ENCODE data around the gene DRC1.

The DRC1 gene

DNA sequence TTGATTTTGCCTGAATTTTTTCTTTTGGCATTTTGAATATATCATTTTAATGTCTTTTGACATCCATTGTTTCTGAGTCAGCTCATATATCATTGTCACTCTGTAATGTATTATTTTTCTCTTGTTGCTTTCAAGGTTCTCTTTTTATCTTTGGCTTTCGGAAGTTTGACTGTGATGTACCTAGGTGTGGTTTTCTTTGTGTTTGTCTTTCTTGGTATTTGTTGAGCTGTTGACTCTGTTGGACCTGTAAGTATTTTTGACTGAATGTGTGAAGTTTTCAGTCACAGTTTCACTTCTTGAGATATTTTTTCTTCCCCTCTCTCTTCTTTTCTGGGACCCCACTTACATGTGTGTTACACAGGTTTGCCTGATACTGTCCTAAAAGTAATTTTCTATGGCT is 24.9 kb upstream of the DRC1 start:
- Histone ChIP-seq H3K36me3 (no peaks in the 10 kb centered on the region), H3K4me3 (ENCODE audit: low read depth in 1 of 2, low read length in 1 of 2) (no peak overlapping the region), H3K27me3 (no peaks in the 10 kb centered on the region), H3K9me3 (no peaks in the 10 kb centered on the region), H3K4me1 (ENCODE audit: control insufficient read depth in 1 of 2, insufficient read depth in 1 of 2, low read depth in 1 of 2, low read length in 1 of 2) (no peaks in the 10 kb centered on the region), H3K27ac (no peak overlapping the region)
- no peak for TF ChIP-seq CTCF (IDR thresholded peaks at IDR 0.05)

DNA sequence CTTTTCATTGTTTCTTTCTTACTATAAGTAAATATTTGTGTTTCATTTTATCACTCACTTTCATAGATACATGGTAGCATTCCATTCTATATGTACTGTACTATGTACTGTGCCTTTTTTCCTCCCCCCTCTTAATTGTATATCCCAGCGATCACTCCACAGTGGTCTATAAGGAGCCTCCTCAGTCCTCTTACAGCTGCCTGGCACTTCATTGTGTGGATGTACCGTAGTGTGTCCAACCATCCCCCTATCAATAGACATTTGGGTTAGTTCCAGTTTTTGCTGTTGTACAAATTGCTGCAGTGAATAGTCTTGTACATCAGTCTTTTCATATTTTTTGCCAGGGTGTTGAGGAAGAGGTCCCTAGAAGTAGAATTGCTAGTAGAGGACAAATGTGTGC is 21.4 kb upstream of the DRC1 start:
- H3K4me3 ChIP-seq (ENCODE audit: low read depth in 1 of 2, low read length in 1 of 2): no peak overlapping the region
- no peaks in the 10 kb centered on the region for H3K9me3 ChIP-seq
- H3K36me3 ChIP-seq: no peaks in the 10 kb centered on the region
- H3K4me1 ChIP-seq (ENCODE audit: control insufficient read depth in 1 of 2, insufficient read depth in 1 of 2, low read depth in 1 of 2, low read length in 1 of 2): no peaks in the 10 kb centered on the region
- H3K27ac ChIP-seq: no peak overlapping the region
- no peaks in the 10 kb centered on the region for H3K27me3 ChIP-seq
- no peak for TF ChIP-seq CTCF (IDR thresholded peaks at IDR 0.05)

GRCh38 chr2:26382564-26382963 is 19.2 kb upstream of the DRC1 start:
- Histone ChIP-seq H3K4me1 (ENCODE audit: control insufficient read depth in 1 of 2, insufficient read depth in 1 of 2, low read depth in 1 of 2, low read length in 1 of 2) (no peaks in the 10 kb centered on the region), H3K9me3 (no peaks in the 10 kb centered on the region), H3K4me3 (ENCODE audit: low read depth in 1 of 2, low read length in 1 of 2) (no peak overlapping the region), H3K27ac (no peak overlapping the region), H3K27me3 (no peaks in the 10 kb centered on the region), H3K36me3 (peaks cover 7% of the 10 kb centered on the region)
- TF ChIP-seq CTCF (IDR thresholded peaks at IDR 0.05): no peak

DNA sequence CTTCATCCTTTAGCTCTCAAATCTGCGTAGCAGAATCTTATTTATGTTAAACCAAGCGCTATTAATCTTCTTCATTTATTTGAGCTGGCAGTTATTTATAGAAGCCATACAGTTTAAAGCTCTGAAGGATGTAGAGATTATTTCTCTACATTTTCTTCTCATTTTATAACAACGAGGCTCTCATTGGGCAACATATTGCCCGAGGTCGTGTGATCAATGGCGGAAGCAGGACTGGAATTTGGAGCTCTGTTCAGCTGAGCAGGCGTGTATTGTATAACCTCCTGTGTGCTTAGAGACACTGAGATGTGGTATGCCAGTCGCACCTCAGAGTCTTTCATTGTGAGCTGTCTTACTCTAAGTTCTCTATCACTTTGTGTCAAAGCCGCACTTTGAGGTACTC is 17.5 kb upstream of the DRC1 start:
- peaks cover 10% of the 10 kb centered on the region for H3K36me3 ChIP-seq
- H3K9me3 ChIP-seq: no peaks in the 10 kb centered on the region
- H3K27ac ChIP-seq: no peak overlapping the region
- no peaks in the 10 kb centered on the region for H3K27me3 ChIP-seq
- no peaks in the 10 kb centered on the region for H3K4me1 ChIP-seq (ENCODE audit: control insufficient read depth in 1 of 2, insufficient read depth in 1 of 2, low read depth in 1 of 2, low read length in 1 of 2)
- TF ChIP-seq CTCF (IDR thresholded peaks at IDR 0.05): no peak
- no peak overlapping the region for H3K4me3 ChIP-seq (ENCODE audit: low read depth in 1 of 2, low read length in 1 of 2)

- Histone ChIP-seq H3K27ac (no peak overlapping the region), H3K27me3 (no peaks in the 10 kb centered on the region), H3K4me1 (ENCODE audit: control insufficient read depth in 1 of 2, insufficient read depth in 1 of 2, low read depth in 1 of 2, low read length in 1 of 2) (no peaks in the 10 kb centered on the region), H3K36me3 (peaks cover 13% of the 10 kb centered on the region), H3K9me3 (no peaks in the 10 kb centered on the region), H3K4me3 (ENCODE audit: low read depth in 1 of 2, low read length in 1 of 2) (no peak overlapping the region)
- TF ChIP-seq CTCF (IDR thresholded peaks at IDR 0.05): no peak
These were observed 17.1 kb upstream of the DRC1 start for GRCh38 chr2:26384597-26384996.

GRCh38 chr2:26387189-26387588 is 14.5 kb upstream of the DRC1 start:
- Histone ChIP-seq H3K27ac (no peak overlapping the region), H3K36me3 (peaks cover 17% of the 10 kb centered on the region), H3K4me3 (ENCODE audit: low read depth in 1 of 2, low read length in 1 of 2) (no peak overlapping the region), H3K9me3 (no peaks in the 10 kb centered on the region), H3K27me3 (no peaks in the 10 kb centered on the region), H3K4me1 (ENCODE audit: control insufficient read depth in 1 of 2, insufficient read depth in 1 of 2, low read depth in 1 of 2, low read length in 1 of 2) (no peaks in the 10 kb centered on the region)
- no peak for TF ChIP-seq CTCF (IDR thresholded peaks at IDR 0.05)
